HG02571 (cell line): ENCODE measurements around the gene OLFM2.
"Not testable (repeated sequence)": the region's sequence is repeated elsewhere in the genome, so short reads cannot be mapped to it uniquely, and the experiment has no call there.

Source experiments
- ATAC-seq: cut with Tn5 transposase; IDR thresholded peaks from one replicate; pipeline ENCODE4 v1.9.1; 2021; ENCODE audit warnings: mild to moderate bottlenecking, moderate library complexity; ENCODE audit not compliant: unreplicated experiment

Gene OLFM2

DNA sequence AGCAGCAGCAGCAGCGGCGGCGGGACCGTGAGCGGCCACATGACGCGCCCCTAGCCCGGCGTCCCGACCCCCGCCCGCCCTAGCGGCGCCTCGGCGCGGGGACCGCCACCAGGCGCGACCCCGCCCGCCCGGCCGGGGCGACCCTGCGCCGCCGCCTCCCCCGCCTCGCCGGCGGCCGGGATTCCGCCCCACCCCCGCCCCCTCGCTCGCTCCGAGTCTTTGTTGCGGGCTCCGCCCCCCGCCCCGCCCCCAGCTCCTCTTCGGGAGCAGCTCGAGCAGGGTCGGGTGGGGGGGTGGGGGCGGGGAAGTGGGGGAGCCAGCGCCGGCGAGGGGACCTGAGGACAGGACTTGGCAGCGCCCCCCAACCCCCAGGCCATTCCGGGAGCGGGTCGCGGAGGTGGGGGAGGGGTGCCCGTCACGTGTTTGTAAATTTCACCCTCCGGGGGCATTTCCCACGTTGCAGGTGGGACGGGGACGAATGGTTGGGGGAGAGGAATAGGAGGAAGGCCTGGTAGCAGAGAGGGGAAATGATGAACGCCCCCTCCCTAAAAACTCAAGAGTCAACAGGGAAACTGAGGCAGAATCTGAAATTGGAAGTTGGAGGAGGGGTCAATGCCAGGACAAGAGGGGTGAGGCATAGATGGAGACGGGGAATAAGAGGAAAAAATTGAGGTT, at the start of gene OLFM2:
Gene OLFM2 (minus strand): TSS at position 190 of the 675 bp plus-strand sequence. CDS start 149 bp downstream, at position 41.
- no peak for ATAC-seq

DNA sequence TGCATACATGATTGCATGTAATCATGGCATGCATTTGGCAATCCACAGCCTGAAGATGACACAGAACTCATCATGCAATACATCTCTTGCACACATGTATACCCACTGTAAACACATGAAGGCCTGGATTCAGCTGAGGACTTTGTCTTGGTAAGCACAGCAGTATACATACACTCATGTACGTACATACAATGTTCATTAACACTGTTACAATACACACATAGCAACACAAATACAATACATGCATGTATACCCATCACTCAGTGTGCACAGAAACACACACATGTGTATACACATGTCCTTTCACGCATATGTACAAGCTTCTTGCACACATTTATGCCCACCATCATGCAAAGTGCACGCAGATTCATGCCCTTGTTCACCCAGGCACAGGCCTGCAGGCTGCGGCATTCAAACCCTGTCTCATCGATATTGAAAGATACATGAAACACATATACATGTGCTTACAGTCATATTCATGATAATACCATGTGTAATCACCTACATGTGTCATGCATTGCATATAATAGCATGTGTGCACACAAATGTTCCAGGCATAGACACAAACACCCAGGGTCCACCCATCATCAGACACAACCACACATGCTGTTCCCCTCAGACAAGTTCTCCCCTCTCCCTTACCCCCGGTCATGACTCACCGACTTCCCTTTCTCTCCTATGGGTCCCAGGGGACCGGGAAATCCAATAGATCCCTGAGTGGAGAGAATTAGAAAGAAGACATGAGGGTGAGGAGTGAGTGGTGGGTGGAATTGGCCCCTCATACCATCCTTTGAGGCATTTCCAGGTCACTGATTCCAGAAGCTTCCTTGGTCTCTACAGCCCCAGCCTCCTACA, 45.3 kb upstream of the OLFM2 start:
- ATAC-seq, result no peak

DNA sequence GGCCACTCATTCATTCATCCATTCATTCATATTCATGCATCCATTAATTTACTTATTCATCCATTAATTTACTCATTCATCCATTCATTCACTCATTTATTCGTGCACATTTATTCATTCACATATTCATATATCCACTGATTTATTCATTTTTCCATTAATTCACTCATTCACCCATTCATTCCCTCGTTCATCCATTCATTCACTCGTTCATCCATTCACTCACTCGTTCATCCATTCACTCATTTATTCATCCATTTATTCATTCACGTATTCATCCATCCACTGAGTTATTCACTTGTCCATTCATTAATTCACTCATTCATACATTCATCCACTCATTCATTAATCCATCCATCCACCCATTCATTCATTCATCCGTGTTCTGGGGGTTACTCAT, 35.8 kb upstream of the OLFM2 start:
- no peak for ATAC-seq

DNA sequence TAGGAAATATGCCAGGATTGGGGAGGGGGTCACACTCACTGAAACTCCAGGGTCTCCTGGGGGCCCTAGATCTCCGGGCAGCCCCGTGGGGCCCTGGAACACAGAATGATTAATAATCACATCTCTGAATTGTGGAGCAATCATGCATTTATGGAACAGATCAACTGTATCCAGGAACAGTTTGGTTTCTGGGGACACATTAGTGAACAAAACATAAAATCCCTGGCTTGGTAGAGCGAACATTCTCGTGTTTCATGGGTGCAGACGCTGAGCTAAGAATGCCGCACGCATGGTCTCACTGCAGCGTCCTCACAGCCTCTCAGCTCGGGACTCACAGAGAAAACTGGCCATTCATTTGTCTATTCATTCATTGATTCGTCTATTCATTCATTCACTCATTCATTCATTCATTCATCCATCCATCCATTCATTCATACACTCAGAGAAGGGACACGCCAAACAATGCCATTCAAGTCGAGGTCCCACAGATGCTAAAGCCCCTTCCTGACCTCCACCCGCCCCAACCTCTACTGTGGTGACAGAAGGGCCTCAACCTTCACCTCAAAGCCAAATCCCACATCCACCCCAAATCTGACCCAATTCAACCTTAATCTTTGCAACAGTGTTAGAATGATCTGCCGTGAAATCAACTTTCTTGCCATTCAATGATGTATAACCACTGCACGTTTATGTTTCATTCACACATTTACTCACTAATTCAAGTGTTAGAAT, 35.0 kb upstream of the OLFM2 start:
- no peak for ATAC-seq

GRCh38 chr19:9970481-9970880, 34.2 kb upstream of the OLFM2 start:
- no peak for ATAC-seq

- ATAC-seq, result no peak
Observed at GRCh38 chr19:9969688-9969975, 33.3 kb upstream of the OLFM2 start.

GRCh38 chr19:9968820-9969687, 32.7 kb upstream of the OLFM2 start:
- ATAC-seq, result no peak

DNA sequence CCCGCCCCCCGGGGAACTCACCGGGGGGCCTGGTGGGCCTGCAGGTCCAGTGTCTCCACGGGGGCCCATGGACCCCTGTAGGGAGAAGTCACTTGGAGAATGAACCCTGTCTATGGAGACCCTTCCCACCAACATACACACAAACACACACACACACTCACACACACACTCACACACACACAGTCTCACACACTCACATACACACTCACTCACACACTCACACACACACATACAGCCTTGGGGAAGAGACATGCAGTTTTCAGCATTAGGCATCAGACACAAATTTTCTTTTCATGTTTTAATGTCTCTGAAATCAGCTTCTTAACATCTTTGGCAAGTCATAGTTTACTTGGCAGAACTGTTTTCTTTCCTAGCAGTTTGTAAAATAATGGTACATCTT, 31.0 kb upstream of the OLFM2 start:
- no peak for ATAC-seq

GRCh38 chr19:9966448-9966847, 30.1 kb upstream of the OLFM2 start:
- ATAC-seq, result no peak

- no peak for ATAC-seq
Observed at GRCh38 chr19:9966024-9966423, 29.7 kb upstream of the OLFM2 start.

DNA sequence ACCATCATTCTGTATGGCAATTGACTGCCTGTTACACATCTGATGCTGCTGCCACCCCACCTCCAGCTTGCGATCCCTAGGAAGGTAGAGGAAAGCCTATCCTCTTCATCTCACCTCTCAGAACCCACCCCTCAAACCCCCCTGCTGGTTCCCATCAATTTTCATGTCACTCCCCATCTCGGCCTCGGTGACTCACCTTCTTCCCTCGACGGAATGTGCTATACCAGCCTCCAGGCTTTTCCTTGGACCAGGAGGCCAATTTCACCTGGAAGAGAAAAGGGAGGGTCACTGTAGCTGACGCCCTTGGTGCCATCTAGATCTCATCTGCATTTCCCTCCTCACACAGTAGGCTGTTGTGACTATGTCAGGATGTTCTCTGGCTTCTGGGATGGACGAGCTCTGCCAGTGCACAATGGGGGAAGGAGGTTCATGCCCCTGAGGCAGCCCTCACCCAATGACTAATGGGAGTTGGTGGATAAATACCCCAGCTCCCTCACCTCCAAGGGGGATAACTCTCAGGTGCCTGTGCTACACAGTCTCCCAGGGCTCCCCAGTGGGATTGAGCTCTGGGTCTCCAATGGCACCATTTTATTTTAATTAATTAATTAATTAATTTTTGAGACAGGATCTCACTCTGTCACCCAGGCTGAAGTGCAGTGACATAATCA, 26.4 kb upstream of the OLFM2 start:
- ATAC-seq, result no peak

GRCh38 chr19:9961103-9961502, 24.8 kb upstream of the OLFM2 start:
- ATAC-seq, result no peak

DNA sequence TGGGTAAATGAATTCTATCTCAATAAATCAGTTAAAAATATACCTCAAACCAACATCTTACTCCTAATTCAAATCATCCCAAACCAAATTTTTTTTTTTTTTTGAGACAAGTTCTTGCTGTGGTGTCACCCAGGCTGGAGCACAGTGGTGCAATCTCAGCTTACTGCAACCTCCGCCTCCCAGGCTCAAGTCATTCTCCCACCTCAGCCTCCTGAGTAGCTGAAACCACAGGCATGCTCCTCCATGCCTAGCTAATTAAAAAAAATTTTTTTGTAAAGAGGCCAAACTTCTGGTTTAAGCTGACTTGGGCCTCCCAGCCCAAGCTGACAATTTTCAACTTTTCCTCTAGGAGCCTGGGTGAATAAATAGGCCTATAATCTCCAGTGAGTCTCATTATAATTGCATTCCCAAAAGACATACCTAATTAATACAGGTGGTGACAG, 22.1 kb upstream of the OLFM2 start:
- no peak for ATAC-seq

GRCh38 chr19:9956956-9957355, 20.6 kb upstream of the OLFM2 start:
- no peak for ATAC-seq

- no peak for ATAC-seq
Observed at GRCh38 chr19:9953802-9954542, 17.7 kb upstream of the OLFM2 start.

DNA sequence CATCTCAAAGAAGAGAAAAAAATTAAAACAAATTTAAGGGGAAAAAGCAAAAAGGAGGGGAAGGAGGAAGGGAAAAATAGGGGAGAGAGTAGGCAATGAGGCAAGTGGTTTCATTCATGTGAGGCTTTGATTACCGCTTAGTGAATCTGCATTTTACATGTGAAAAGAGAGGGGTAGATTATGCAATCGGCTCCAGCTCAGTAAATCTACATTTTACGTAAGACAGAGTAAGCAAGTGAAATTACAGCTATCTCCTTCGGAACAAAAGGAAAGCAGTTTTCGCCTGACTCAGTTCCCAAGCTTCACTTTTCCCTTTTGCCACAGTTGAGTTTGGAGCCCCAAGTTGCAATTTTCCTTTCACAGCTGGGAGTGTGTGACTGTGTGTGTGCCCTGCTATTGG, 16.0 kb upstream of the OLFM2 start:
- ATAC-seq, result no peak

DNA sequence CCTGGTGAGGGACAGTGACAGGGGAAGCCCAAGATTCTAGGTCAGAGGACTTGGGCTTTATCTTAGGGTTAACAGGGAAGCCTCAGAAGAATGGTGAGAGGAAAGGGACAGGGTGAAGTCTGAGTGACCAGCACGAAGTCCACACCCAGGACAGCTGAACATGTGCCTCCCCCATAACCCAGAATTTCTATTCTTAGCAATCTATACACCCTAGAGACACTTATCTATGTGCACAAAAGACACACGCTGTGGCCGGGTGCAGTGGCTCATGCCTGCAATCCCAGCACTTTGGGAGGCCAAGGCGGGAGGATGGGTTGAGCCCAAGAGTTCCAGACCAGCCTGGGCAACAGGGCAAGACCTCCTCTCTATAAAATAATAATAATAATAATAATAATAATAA, 11.1 kb upstream of the OLFM2 start:
- no peak for ATAC-seq

GRCh38 chr19:9946528-9947125, 10.3 kb upstream of the OLFM2 start:
- not testable (repeated sequence) for ATAC-seq

DNA sequence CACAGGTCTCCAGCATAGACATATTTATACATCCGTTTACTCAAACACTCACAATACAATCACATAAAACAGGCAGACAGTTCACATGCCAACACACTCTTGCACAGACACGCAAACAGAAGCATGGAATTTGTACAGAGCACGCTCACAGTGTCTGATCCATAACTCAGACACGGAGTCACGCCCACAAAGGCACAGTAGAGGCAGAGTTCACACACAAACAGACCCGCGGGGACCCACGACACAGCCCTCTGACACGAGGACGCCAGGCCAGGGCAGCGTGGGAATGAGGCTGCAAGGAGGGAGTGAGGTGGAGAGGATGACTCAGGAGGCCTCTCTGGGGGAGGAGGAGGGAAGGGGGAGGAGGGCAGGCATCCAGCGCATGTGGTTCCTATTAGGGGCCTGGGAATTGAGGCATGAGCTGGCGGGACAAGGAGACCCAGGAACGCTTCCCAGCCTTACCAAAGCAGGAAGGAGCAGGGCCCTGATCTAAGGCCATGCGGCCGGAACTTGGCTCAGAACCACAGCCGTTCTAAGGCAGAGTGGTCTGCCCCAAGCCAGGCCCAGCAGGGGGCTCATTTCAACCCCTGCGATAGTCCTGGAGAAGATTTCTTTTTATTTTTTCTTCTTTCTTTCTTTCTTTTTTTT, 9.1 kb upstream of the OLFM2 start:
- ATAC-seq, result no peak
